NCI-H2081 (cell line): Measurements from ENCODE around the gene CORO2A.
A peak's percentile ranks its signal among the peaks of the same experiment; 100 is the strongest.
"Not testable (repeated sequence)": the region's sequence is repeated elsewhere in the genome, so short reads cannot be mapped to it uniquely, and the experiment has no call there.

ENCODE experiments used
- DNase-seq, 2 experiments: peaks; one replicate each; lab custom pipeline; 2025; lab: John Stamatoyannopoulos, UW

Gene CORO2A

GRCh38 chr9:98142182-98142907 is 50.1 kb downstream of the CORO2A start:
- no peak for DNase-seq

GRCh38 chr9:98140503-98140902 is 51.9 kb downstream of the CORO2A start:
- no peak for DNase-seq

GRCh38 chr9:98136489-98136888 is 55.9 kb downstream of the CORO2A start:
- DNase-seq: no peak

- DNase-seq: no peak
Measured at GRCh38 chr9:98135938-98136337, 56.5 kb downstream of the CORO2A start.

- DNase-seq: no peak
Measured at GRCh38 chr9:98135558-98135934, 56.9 kb downstream of the CORO2A start.

- DNase-seq: no peak
Measured at GRCh38 chr9:98134702-98135557, 57.5 kb downstream of the CORO2A start.

- DNase-seq: peak; percentile 86 to 96
Measured at GRCh38 chr9:98132806-98133631, 59.4 kb downstream of the CORO2A start.

- DNase-seq: no peak
Measured at GRCh38 chr9:98132158-98132557, 60.3 kb downstream of the CORO2A start.

GRCh38 chr9:98130576-98131228 is 61.7 kb downstream of the CORO2A start:
- no peak for DNase-seq

- DNase-seq: not testable (repeated sequence)
Measured at GRCh38 chr9:98130060-98130459, 62.4 kb downstream of the CORO2A start.

GRCh38 chr9:98129451-98129881 is 63.0 kb downstream of the CORO2A start:
- DNase-seq: no peak

- DNase-seq: no peak
Measured at GRCh38 chr9:98128316-98128715, 64.1 kb downstream of the CORO2A start.

- DNase-seq: no peak
Measured at GRCh38 chr9:98127226-98127625, 65.2 kb downstream of the CORO2A start.

- DNase-seq: no peak
Measured at GRCh38 chr9:98124637-98125426, 67.6 kb downstream of the CORO2A start.

- DNase-seq: not testable (repeated sequence)
Measured at GRCh38 chr9:98124091-98124490, 68.3 kb downstream of the CORO2A start.

- DNase-seq: no peak
Measured at GRCh38 chr9:98121058-98121457, 71.4 kb downstream of the CORO2A start.

GRCh38 chr9:98120476-98120875 is 72.0 kb downstream of the CORO2A start:
- DNase-seq: no peak

GRCh38 chr9:98118640-98119601 is 73.5 kb downstream of the CORO2A start, which contains the start of gene TRIM14:
TSS of gene TRIM14 (minus strand) at chr9:98119222. CDS start at chr9:98119188, 34 bp downstream.
- DNase-seq: peak; percentile 27 to 28

GRCh38 chr9:98117984-98118639 is 74.3 kb downstream of the CORO2A start:
- DNase-seq: no peak
